ENCODE measurements around the gene CYSLTR2. TPM values are rescaled to one million over a fixed set of nuclear protein-coding genes. Genes with fewer than 3 reads are reported as not detected.

CYSLTR2 gene
- total and polyA plus RNA-seq, 3 experiments from 2014 or later: 0.33 to 2.4 (median 2.2) TPM

DNA sequence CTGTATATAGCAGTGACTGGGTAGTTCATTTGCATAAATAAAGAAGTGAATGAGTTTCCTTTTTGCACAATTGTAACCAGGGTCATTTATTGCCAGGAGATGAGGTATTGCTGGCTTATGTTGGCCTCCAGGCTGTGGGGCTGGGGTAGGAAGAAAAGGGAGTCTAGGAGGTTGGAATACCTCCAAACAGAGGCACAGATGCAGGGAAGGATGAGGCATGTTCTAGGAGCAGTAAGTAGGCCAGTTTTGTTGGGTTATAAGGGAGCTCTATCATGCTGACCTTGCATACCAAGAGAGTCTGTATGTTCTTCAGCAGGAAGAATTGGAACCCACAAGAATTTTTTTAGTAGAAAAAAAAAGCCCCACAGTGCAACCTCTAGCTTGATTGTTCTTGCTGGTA lies 17.2 kb upstream of the CYSLTR2 start:
- POLR2A ChIA-PET: interaction anchor here (0.7 kb wide), 1 partner anchor 137 kb away, joined by 8 read pairs; no protein-coding TSS in a partner anchor
- CTCF ChIA-PET: interaction anchor here (0.7 kb wide), 1 partner anchor 29 kb away, joined by 3 read pairs; no protein-coding TSS in a partner anchor
- peaks cover 19 to 40% (median 38%) of the 10 kb centered on the region in 5 donors for H3K9me3 Mint-ChIP-seq

DNA sequence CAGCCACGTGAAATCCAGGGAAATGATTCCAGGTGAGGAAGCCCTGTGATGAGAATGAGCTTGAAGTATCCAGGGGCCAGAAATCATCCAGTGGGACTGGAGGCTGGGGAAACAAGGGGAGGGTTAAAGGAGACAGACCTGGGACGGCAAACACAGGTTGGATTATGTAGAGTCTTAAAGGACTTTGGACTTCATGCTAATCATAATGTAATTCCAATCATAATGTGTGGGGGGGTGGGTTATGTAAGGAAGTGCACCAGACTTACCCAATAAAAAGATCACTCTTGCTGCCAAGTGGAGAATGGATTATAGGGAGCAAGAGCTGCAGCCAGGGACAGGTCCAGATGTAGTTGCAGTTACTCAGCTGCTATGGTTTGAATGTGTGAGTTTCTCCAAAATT lies 16.1 kb upstream of the CYSLTR2 start:
- H3K4me1 Mint-ChIP-seq: no peaks in the 10 kb centered on the region
- ChIA-PET POLR2A (no interaction called here), CTCF (no interaction called here)
- H3K27ac Mint-ChIP-seq: no peak overlapping the region
- Histone ChIP-seq H3K4me3 (ENCODE audit: low read length) (no peak overlapping the region), H3K36me3 (ENCODE audit: insufficient read depth, low read length) (no peaks in the 10 kb centered on the region), H3K4me1 (ENCODE audit: insufficient read depth, low read length) (no peaks in the 10 kb centered on the region), H3K9me3 (ENCODE audit: low read length) (peaks cover 14% of the 10 kb centered on the region), H3K27ac (ENCODE audit: low read depth, low read length) (no peak overlapping the region), H3K27me3 (ENCODE audit: insufficient read depth, low read length, poor library complexity, severe bottlenecking) (no peaks in the 10 kb centered on the region)
- H3K27me3 Mint-ChIP-seq: peaks cover 8 to 16% of the 10 kb centered on the region in 2 donors
- peaks cover 19 to 38% (median 36%) of the 10 kb centered on the region in 5 donors for H3K9me3 Mint-ChIP-seq
- H3K36me3 Mint-ChIP-seq: peaks cover 2 to 21% (median 5%) of the 10 kb centered on the region in 3 donors
- no peak for DNase-seq
- no peak overlapping the region for H3K4me3 Mint-ChIP-seq

More for the DNA sequence above, 17.2 kb upstream of the CYSLTR2 start:
- H3K9me3 ChIP-seq (ENCODE audit: low read length): peaks cover 14% of the 10 kb centered on the region
- H3K36me3 ChIP-seq (ENCODE audit: insufficient read depth, low read length): no peaks in the 10 kb centered on the region
- Mint-ChIP-seq H3K4me3 (no peak overlapping the region), H3K27ac (no peak overlapping the region), H3K36me3 (peaks cover 2 to 21% (median 5%) of the 10 kb centered on the region in 3 donors), H3K4me1 (no peaks in the 10 kb centered on the region), H3K27me3 (peaks cover 8 to 16% of the 10 kb centered on the region in 2 donors)
- H3K4me1 ChIP-seq (ENCODE audit: insufficient read depth, low read length): no peaks in the 10 kb centered on the region
- H3K27me3 ChIP-seq (ENCODE audit: insufficient read depth, low read length, poor library complexity, severe bottlenecking): no peaks in the 10 kb centered on the region
- no peak for DNase-seq
- no peak overlapping the region for H3K27ac ChIP-seq (ENCODE audit: low read depth, low read length)
- H3K4me3 ChIP-seq (ENCODE audit: low read length): no peak overlapping the region

DNA sequence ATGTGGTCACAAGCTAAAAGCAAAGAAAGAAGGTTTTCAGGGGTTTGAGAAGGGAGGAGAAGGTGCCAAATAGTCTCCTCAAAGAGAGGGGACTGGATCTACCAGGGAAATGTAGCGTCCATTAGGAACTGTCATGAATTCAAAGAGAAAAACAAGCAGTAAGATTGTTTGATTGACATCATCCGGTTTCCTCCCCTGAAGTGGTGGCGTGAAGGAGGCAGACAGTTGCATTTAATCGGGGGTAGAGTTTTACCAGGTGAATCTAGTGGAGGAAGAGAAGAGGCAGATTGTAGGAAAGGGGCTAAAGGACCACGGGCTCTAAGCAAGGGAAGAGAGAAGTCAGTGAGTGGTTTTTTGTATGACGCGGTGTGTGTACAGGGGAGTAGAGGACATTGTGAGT lies 13.0 kb upstream of the CYSLTR2 start:
- Histone ChIP-seq H3K9me3 (ENCODE audit: low read length) (peaks cover 6% of the 10 kb centered on the region), H3K4me1 (ENCODE audit: insufficient read depth, low read length) (no peaks in the 10 kb centered on the region), H3K4me3 (ENCODE audit: low read length) (no peak overlapping the region), H3K27me3 (ENCODE audit: insufficient read depth, low read length, poor library complexity, severe bottlenecking) (no peaks in the 10 kb centered on the region), H3K27ac (ENCODE audit: low read depth, low read length) (no peak overlapping the region), H3K36me3 (ENCODE audit: insufficient read depth, low read length) (no peaks in the 10 kb centered on the region)
- Mint-ChIP-seq H3K9me3 (peaks cover 5 to 19% (median 17%) of the 10 kb centered on the region in 5 donors), H3K27me3 (peaks cover 10 to 16% of the 10 kb centered on the region in 2 donors), H3K27ac (peak overlapping the region in 1 of 8 donors; percentile 6), H3K36me3 (peaks cover 0 to 12% (median 2%) of the 10 kb centered on the region in 3 donors), H3K4me1 (no peaks in the 10 kb centered on the region), H3K4me3 (no peak overlapping the region)
- ChIA-PET CTCF (no interaction called here), POLR2A (no interaction called here)
- DNase-seq: no peak

- peaks cover 2% of the 10 kb centered on the region for H3K9me3 ChIP-seq (ENCODE audit: low read length)
- H3K4me1 Mint-ChIP-seq: no peaks in the 10 kb centered on the region
- H3K27me3 ChIP-seq (ENCODE audit: insufficient read depth, low read length, poor library complexity, severe bottlenecking): no peaks in the 10 kb centered on the region
- H3K27me3 Mint-ChIP-seq: peaks cover 9 to 16% of the 10 kb centered on the region in 2 donors
- no peak overlapping the region for H3K27ac ChIP-seq (ENCODE audit: low read depth, low read length)
- no peak overlapping the region for H3K4me3 Mint-ChIP-seq
- ChIA-PET POLR2A (no interaction called here), CTCF (no interaction called here)
- H3K36me3 Mint-ChIP-seq: peaks cover 0 to 8% (median 2%) of the 10 kb centered on the region in 3 donors
- no peak overlapping the region for H3K4me3 ChIP-seq (ENCODE audit: low read length)
- H3K27ac Mint-ChIP-seq: no peak overlapping the region
- no peaks in the 10 kb centered on the region for H3K4me1 ChIP-seq (ENCODE audit: insufficient read depth, low read length)
- H3K36me3 ChIP-seq (ENCODE audit: insufficient read depth, low read length): no peaks in the 10 kb centered on the region
- DNase-seq: no peak
- H3K9me3 Mint-ChIP-seq: peaks cover 5 to 13% (median 11%) of the 10 kb centered on the region in 5 donors
Observed at GRCh38 chr13:48641404-48641803, 12.3 kb upstream of the CYSLTR2 start.

GRCh38 chr13:48642061-48642460 lies 11.7 kb upstream of the CYSLTR2 start:
- Histone ChIP-seq H3K27me3 (ENCODE audit: insufficient read depth, low read length, poor library complexity, severe bottlenecking) (no peaks in the 10 kb centered on the region), H3K4me3 (ENCODE audit: low read length) (no peak overlapping the region), H3K27ac (ENCODE audit: low read depth, low read length) (no peak overlapping the region), H3K9me3 (ENCODE audit: low read length) (no peaks in the 10 kb centered on the region), H3K36me3 (ENCODE audit: insufficient read depth, low read length) (no peaks in the 10 kb centered on the region), H3K4me1 (ENCODE audit: insufficient read depth, low read length) (no peaks in the 10 kb centered on the region)
- H3K9me3 Mint-ChIP-seq: peaks cover 5 to 7% (median 7%) of the 10 kb centered on the region in 5 donors
- peaks cover 0 to 6% (median 2%) of the 10 kb centered on the region in 3 donors for H3K36me3 Mint-ChIP-seq
- no peak overlapping the region for H3K4me3 Mint-ChIP-seq
- ChIA-PET CTCF (interaction anchor here (1.1 kb wide), 1 partner anchor 49 kb away, joined by 3 read pairs; no protein-coding TSS in a partner anchor), POLR2A (no interaction called here)
- peaks cover 10 to 16% of the 10 kb centered on the region in 2 donors for H3K27me3 Mint-ChIP-seq
- no peak overlapping the region for H3K27ac Mint-ChIP-seq
- H3K4me1 Mint-ChIP-seq: no peaks in the 10 kb centered on the region
- no peak for DNase-seq

GRCh38 chr13:48643159-48643558 lies 10.6 kb upstream of the CYSLTR2 start:
- no peak overlapping the region for H3K4me3 ChIP-seq (ENCODE audit: low read length)
- H3K4me1 Mint-ChIP-seq: peaks cover 0 to 4% (median 0%) of the 10 kb centered on the region in 3 donors
- no peaks in the 10 kb centered on the region for H3K9me3 ChIP-seq (ENCODE audit: low read length)
- CTCF ChIA-PET: interaction anchor here (1.1 kb wide), 1 partner anchor 50 kb away, joined by 3 read pairs; no protein-coding TSS in a partner anchor
- no peaks in the 10 kb centered on the region for H3K27me3 ChIP-seq (ENCODE audit: insufficient read depth, low read length, poor library complexity, severe bottlenecking)
- H3K27ac Mint-ChIP-seq: no peak overlapping the region
- no peaks in the 10 kb centered on the region for H3K4me1 ChIP-seq (ENCODE audit: insufficient read depth, low read length)
- H3K4me3 Mint-ChIP-seq: no peak overlapping the region
- H3K9me3 Mint-ChIP-seq: no peaks in the 10 kb centered on the region
- H3K36me3 ChIP-seq (ENCODE audit: insufficient read depth, low read length): no peaks in the 10 kb centered on the region
- DNase-seq: no peak
- POLR2A ChIA-PET: no interaction called here
- no peak overlapping the region for H3K27ac ChIP-seq (ENCODE audit: low read depth, low read length)
- H3K36me3 Mint-ChIP-seq: no peaks in the 10 kb centered on the region
- H3K27me3 Mint-ChIP-seq: peaks cover 6 to 9% of the 10 kb centered on the region in 2 donors

- H3K27me3 ChIP-seq (ENCODE audit: insufficient read depth, low read length, poor library complexity, severe bottlenecking): no peaks in the 10 kb centered on the region
- H3K4me3 Mint-ChIP-seq: no peak overlapping the region
- CTCF ChIA-PET: no interaction called here
- H3K27me3 Mint-ChIP-seq: peaks cover 3 to 8% of the 10 kb centered on the region in 2 donors
- H3K36me3 Mint-ChIP-seq: no peaks in the 10 kb centered on the region
- no peak overlapping the region for H3K27ac Mint-ChIP-seq
- H3K4me1 ChIP-seq (ENCODE audit: insufficient read depth, low read length): no peaks in the 10 kb centered on the region
- DNase-seq: no peak
- H3K27ac ChIP-seq (ENCODE audit: low read depth, low read length): no peak overlapping the region
- H3K4me1 Mint-ChIP-seq: peaks cover 0 to 9% (median 0%) of the 10 kb centered on the region in 3 donors
- no peaks in the 10 kb centered on the region for H3K36me3 ChIP-seq (ENCODE audit: insufficient read depth, low read length)
- H3K9me3 Mint-ChIP-seq: no peaks in the 10 kb centered on the region
- POLR2A ChIA-PET: no interaction called here
- no peaks in the 10 kb centered on the region for H3K9me3 ChIP-seq (ENCODE audit: low read length)
- H3K4me3 ChIP-seq (ENCODE audit: low read length): no peak overlapping the region
Observed at GRCh38 chr13:48644141-48644540, 9.6 kb upstream of the CYSLTR2 start.

- H3K4me1 Mint-ChIP-seq: peaks cover 0 to 9% (median 0%) of the 10 kb centered on the region in 3 donors
- ChIA-PET CTCF (no interaction called here), POLR2A (no interaction called here)
- H3K9me3 Mint-ChIP-seq: no peaks in the 10 kb centered on the region
- DNase-seq: no peak
- H3K27ac Mint-ChIP-seq: no peak overlapping the region
- H3K36me3 Mint-ChIP-seq: no peaks in the 10 kb centered on the region
- H3K4me3 ChIP-seq (ENCODE audit: low read length): no peak overlapping the region
- no peaks in the 10 kb centered on the region for H3K27me3 ChIP-seq (ENCODE audit: insufficient read depth, low read length, poor library complexity, severe bottlenecking)
- no peak overlapping the region for H3K4me3 Mint-ChIP-seq
- H3K9me3 ChIP-seq (ENCODE audit: low read length): no peaks in the 10 kb centered on the region
- H3K36me3 ChIP-seq (ENCODE audit: insufficient read depth, low read length): no peaks in the 10 kb centered on the region
- peaks cover 0 to 8% of the 10 kb centered on the region in 2 donors for H3K27me3 Mint-ChIP-seq
- H3K27ac ChIP-seq (ENCODE audit: low read depth, low read length): no peak overlapping the region
- H3K4me1 ChIP-seq (ENCODE audit: insufficient read depth, low read length): no peaks in the 10 kb centered on the region
Observed at GRCh38 chr13:48644951-48645350, 8.8 kb upstream of the CYSLTR2 start.
